NT2/D1 (cell line): ENCODE data around the gene TANC1.

ENCODE experiments used
- YY1 ChIP-seq: IDR thresholded peaks from 2 replicates; pipeline ENCODE4 v1.6.1; 2011; ENCODE audit not compliant: insufficient read length, insufficient read depth
- ZNF274 ChIP-seq: IDR thresholded peaks from 2 replicates; pipeline ENCODE4 v1.6.1; 2011; ENCODE audit warnings: mild to moderate bottlenecking, low read depth, low read length

- TF ChIP-seq YY1 (no peak), ZNF274 (no peak)
Measured at GRCh38 chr2:159183346-159183745, 214.9 kb downstream of the TANC1 start.
